T follicular helper cell (primary cell): ENCODE results near the gene USE1.
"Not testable (repeated sequence)": the region's sequence is repeated elsewhere in the genome, so short reads cannot be mapped to it uniquely, and the experiment has no call there.

ENCODE experiments used
- DNase-seq: peaks from one replicate; pipeline ENCODE4 v3.0.0-alpha.2; 2020; ENCODE audit warnings: low read depth
- total RNA-seq, 2 experiments: gene quantifications; one replicate each; lab custom pipeline; 2026; lab: John Stamatoyannopoulos, UW

Gene USE1, protein sequence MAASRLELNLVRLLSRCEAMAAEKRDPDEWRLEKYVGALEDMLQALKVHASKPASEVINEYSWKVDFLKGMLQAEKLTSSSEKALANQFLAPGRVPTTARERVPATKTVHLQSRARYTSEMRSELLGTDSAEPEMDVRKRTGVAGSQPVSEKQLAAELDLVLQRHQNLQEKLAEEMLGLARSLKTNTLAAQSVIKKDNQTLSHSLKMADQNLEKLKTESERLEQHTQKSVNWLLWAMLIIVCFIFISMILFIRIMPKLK
- 20.6 to 24.1 reads per million in 2 experiments for total RNA-seq

DNA sequence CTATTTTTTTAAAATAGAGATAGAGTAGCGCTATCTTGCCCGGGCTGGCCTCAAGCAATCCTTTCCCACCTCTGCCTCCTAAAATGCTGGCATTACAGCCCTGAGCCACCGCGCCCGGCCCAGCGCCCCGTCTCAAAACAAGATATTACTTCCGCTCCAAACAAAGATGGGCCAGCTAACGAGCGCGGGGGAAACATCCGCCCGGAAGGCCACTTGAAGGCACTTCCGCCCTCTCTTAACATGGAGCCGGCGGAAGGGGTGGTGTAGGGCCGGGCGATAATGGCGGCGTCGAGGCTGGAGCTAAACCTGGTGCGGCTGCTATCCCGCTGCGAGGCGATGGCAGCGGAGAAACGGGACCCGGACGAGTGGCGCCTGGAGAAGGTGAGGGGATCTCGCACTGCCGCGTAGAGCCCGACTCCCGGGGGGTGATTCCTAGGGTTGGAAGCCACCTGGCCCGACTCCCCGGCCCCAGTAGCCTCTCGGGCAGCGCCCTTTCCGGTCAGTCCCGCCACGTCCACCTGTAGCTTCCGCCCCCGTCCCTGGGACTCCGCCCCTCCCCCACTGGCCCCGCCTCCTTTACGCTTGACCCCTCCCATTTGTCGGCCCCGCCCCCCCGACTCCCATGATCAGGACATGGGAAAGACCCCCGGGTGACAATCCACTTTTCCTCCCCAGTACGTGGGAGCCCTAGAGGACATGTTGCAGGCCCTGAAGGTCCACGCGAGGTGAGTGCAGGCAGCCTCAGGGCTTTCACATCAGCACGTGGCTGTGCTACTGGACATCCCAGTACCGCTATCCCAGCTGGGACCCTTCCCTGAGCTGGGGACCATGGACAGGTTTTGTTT, at the start of gene USE1:
Gene USE1, plus strand, starts transcription at position 231 of the 845 bp plus-strand sequence. Its CDS starts 49 bp downstream, at position 280.
- DNase-seq: peak; percentile 83

DNA sequence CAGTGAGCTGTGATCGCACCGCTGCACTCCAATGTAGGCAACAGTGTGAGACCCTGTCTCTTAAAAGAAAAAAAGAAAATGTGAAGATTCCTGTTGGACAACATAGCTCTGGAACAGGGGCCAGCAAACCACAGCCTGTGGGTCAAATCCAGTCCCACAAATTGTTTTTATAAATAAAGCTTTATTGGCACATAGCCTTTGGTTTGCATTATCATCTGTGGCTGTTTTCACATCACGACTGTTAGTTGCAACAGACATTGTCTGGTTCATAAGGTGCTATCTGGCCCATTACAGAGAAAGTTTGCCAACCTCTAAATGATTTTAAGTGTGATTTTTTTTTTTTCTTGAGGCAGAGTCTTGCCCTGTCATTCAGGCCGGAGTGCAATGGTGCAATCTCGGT, 49.4 kb upstream of the USE1 start:
- no peak for DNase-seq

DNA sequence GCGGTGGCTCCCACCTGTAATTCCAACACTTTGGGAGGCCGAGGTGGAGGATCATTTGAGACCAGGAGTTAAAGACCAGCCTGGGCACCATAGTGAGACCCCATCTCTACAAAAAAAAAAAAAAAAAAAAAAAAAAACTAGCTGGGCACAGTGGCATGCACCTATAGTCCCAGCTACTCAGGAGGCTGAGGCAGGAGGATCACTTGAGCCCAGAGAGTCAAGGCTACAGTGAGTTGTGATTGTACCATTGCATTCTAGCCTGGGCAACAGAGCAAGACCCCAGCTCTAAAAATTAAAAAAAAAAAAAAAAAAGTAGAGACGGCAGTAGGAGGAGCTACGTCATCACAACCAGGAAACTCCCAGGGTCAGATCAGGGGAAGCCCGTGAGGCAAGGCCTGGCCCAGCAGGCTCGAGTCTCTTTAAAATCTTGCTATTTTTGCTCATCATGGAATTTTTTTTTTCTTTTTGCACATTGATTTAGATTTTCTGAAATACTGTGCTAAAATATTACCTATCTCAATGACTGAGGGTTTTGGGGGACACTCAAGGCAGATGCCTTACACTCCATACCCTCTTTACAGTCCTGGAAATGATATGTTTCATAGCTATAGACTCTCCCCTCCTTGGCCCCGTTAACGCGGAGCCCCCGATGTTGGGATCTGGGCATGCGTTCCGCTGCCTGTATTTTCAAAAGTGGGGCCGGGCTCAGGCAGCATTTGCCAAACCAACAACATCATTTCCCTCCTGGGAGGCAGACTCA, 44.4 kb upstream of the USE1 start:
- DNase-seq: no peak

DNA sequence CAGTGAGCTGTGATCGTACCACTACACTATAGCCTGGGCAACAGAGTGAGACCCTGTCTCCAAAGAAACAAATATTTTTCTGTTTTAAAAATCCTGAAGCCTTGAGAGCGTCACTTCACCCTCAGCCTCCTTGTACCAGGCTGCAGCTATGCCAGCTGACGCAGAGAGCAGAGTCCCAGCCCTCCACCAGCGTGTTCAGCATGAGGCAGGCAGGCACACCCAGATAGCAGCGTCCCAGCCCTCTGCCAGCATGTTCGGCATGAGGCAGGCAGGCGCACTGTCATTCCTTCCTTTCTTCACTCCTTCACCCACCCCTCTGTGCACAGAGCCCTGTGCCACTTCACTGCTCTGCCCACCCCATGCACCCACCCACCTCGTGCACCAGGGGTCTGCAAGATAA, 43.3 kb upstream of the USE1 start:
- no peak for DNase-seq

DNA sequence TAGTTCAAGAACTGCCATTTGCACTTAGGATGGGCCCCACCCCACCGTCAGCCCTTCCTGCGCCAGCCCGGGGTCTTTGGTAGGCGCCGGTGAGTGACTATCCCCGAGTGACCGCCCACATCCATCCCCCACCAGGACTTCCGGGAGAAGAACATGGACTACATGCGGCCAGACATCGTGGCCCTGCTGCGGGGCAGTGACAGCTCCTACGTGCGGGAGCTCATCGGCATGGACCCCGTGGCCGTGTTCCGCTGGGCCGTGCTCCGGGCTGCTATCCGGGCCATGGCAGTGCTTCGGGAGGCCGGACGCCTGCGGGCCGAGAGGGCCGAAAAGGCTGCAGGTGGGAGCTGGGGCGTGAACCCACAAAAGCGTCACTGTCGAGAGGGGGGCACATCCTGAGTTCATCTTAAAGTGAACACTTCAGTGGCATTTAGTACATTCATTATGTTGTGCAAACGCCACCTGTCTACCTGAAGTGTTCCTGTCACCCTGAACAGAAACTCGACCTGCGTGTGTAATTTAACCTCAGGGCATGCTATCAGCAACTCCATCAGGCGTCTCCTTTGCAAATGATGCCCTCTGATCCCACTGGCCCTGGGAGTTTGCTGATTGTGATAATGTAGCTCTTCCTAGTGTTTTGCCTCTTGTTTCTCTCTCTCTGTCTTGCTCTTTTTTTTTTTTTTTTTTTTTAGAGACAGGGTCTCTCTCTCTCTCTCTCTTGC, 42.4 kb upstream of the USE1 start:
- DNase-seq: no peak

DNA sequence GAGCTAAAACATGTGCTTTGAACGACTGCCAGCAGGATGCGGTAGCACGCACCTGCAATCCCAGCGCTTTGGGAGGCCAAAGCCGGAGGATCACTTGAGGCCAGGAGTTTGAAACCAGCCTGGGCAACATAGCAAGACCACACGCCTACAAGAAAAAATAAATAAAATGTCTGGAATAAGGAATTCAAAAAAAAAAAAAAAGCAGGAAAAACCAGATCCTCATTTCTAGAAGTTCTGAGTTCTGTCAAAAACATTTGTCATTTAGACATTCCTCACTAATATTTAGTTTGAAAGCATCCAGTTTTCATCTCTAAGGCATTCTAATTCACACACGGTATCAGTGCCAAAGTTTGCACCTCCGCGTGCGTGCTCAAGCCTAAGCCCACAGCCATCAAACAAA, 36.9 kb upstream of the USE1 start:
- no peak for DNase-seq

DNA sequence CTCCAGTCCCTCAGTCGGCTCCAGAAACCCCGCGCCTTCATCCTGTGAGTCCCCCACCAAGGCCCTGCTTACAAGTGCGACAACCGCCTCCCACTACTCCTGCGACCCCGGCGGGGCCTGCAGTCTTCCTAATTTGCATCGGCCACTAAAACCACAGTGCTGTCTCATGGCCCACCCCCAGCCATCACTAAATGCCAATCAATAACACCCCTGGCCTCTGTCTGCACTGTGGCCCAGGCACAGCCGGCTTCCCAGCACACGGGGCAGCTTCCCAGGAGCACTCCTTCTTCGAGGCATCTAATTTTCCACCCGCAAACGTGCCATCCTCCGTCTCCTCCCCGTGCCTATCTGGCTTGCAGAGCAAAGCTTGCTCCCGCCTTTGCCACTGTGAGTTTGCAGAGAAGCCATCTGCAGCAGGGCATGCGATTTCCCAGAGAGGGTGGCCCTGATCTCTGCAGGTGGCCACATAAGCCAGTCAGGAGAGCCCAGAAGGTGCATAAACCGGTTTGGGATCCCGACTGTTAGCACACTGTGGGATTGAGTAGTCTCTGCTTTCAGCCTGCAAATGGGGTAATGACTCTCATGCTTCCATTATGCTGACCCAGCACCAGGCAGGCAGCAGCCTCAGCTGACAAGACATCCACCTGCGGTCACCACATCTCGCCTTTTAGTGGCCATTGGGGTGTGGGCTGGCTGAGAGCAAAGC, 34.0 kb upstream of the USE1 start:
- no peak for DNase-seq

DNA sequence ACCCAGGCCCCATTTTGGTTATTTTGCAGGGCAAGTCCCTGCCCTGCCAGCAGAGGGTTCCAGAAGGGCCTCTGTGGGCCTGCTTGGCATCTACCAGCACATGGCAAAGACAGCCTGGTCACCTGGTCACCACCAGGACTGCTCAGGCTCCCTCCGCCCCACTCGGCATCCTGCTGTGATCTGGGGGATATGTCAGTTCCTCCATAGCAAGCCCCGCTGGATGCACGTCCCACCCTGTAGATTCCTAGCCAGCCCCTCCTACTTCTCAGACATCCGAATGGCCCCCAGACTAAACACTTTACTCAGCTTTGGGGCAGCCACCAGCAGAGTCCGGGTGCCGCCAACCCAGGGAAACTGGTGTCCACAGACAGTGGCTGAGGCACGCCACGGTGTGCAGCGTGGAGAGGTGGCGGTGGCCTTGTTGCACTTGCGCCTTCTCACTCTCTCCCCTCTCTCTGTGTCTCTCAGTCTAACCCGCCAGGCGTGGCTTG, 31.8 kb upstream of the USE1 start:
- no peak for DNase-seq

DNA sequence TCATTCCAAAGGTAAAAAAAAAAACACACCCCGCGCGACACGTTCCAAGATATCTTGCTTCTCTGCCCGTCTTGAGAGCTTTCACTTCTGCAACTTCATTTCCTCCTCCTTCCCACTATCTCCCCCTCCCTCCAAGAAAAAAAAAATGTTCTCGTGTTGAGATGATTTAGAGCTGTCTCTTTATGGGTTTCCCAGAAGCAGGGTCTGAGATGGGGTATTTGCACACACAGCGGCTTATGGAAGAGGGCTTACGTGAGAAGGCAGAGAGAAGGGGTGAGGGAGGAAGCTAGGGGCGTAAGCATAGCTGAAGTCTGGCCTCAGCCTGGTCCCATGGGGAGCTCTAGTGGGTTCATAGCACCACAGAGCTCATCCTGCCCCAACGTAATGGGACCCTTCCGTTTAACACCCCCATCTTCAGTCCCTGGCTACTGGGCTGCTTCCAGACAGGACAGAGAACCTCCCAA, 31.3 kb upstream of the USE1 start:
- DNase-seq: no peak

DNA sequence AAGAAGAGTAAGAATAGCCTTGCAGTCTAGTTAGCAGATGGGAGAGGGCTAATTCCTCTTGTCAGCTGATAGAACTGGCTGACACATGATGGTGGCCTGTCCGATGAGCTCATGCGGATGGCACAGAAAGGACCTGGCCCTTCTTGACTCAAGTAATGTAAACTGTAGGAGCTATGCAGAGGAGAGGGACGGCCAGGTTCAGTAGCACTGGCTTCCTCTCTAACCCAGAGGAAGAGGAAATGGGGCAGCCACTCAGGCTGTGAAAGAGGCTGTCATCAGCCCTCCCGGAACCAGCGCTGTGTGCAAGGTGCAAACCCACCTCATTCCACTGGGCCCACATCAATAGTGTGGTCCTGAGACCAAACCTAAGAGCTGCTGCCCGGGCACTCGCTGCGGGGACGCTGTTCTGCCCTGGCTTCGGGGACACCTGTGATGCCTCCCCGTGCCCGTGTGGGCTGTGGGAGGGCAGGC, 30.8 kb upstream of the USE1 start:
- no peak for DNase-seq

DNA sequence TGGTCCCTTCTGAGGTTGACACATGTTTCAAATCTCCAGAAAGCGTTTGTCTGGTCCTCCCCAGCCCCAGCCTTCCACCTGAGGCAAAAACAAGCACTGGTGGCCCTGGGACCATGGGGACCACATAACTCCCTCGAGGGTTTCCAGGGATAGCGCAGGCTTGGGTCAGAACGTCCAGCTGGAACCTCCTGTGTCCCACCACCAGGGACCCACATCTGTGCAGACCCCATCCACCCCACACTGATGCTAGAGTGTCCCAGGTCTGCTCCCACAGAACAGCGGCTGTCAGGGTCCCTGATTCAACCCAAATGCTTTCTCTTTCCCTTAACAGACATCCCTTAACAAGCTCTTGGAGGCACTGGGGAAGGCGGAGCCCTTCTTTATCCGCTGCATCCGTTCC, 29.6 kb upstream of the USE1 start:
- DNase-seq: no peak

DNA sequence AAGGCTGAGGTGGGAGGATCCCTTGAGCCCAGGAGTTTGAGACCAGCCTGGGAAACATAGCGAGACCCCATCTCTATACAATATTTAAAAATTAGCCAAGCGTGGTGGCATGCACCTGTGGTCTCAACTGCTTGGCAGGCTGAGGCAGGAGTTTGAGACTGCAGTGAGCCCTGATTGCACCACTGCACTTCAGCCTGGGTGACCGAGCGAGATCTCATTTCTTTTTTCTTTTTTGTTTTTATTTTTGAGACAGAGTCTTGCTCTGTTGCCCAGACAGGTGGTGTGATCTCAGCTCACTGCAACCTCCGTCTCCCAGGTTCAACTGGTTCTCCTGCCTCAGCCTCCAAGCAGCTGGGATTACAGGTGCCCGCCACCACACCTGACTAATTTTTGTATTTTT, 23.4 kb upstream of the USE1 start:
- DNase-seq: not testable (repeated sequence)

DNA sequence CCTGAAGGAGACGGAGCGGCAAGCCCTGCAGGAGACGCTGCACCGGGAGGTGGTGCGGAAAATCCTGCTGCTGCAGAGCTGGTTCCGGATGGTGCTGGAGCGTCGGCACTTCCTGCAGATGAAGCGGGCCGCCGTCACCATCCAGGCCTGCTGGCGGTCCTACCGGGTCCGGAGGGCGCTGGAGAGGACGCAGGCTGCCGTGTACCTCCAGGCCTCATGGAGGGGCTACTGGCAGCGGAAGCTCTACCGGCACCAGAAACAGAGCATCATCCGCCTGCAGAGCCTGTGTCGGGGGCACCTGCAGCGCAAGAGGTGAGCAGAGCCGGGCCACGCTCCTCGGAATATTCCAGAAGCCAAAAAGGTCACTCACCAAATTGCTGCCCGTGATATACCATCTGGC, 22.4 kb upstream of the USE1 start:
- no peak for DNase-seq

DNA sequence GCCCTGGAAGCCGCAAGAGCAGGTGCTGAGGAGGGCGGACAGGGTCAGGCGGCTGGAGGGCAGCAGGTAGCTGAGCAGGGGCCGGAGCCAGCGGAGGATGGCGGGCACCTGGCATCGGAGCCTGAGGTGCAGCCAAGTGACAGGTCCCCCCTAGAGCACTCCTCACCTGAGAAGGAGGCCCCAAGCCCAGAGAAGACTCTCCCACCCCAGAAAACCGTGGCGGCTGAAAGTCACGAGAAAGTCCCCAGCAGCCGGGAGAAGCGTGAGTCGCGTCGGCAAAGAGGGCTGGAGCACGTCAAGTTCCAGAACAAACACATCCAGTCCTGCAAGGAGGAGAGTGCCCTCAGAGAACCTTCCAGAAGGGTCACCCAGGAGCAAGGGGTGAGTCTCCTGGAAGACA, 20.5 kb upstream of the USE1 start:
- no peak for DNase-seq

DNA sequence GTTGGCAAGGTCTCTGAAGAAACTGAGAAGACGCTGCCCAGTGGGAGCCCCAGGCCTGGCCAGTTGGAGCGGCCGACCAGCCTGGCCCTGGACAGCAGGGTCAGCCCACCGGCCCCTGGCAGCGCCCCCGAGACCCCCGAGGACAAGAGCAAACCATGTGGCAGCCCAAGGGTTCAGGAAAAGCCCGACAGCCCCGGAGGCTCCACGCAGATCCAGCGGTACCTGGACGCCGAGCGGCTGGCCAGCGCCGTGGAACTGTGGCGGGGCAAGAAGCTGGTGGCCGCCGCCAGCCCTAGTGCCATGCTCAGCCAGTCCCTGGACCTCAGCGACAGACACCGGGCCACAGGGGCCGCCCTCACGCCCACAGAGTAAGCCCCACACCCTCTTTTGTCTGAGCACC, 20.1 kb upstream of the USE1 start:
- DNase-seq: no peak

DNA sequence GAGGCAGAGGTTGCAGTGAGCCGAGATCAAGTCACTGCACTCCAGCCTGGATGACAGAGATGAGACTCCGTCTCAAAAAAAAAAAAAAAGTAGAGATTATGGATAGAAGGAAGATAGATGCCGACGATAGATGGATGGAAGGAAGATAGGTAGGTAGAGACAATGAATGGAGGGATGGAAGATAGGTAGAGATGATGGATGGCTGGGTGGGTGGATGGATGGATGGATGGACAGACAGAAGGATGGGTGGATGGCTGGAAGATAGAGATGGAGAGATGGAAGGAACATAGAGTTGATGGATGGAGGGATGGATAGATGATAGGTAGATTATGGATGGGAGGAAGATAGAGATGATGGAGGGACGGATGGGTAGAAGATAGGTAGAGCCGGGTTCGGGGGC, 18.5 kb upstream of the USE1 start:
- DNase-seq: no peak

DNA sequence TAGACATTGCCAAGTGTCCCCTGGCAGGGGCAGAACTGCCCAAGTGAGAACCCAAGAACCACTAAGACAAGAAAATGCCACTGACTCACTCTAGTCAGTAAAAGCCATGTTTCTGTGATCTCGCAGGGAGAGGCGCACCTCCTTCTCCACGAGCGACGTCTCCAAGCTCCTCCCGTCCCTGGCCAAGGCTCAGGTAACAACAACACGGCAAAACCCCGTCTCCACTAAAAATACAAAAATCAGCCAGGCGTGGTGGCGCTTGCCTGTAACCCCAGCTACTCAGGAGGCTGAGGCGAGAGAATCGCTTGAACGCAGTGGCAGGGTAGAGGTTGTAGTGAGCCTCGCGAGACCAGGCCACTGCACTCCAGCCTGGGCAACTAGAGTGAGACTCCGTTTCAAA, 17.5 kb upstream of the USE1 start:
- DNase-seq: no peak

DNA sequence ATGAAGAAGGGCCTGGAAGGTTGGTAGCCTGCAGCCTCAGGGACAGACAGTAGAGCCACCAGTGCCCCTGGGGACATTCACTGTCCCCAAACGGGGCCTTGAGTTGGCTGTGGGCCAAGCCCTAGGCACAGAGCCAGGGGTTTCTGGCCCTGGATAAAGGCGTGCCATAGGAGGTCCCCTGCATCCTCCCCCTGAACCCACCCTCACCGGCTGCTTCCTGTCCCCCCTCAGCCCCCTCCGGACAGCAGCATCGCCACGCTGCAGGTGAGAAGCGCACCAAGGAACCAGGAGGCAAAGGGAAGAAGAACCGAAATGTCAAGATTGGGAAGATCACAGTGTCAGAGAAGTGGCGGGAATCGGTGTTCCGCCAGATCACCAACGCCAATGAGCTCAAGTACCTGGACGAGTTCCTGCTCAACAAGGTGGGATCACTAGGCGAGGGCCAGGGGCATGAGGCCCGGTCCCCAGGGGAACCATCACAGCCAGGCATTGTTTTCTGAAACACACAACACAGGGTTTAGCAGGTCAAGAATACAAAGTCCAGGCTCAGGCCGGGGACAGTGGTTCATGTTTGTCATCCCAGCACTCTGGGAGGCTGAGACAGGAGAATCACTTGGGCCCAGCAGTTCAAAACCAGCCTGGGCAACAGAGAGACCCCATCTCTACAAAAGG, 14.6 kb upstream of the USE1 start:
- DNase-seq: no peak

DNA sequence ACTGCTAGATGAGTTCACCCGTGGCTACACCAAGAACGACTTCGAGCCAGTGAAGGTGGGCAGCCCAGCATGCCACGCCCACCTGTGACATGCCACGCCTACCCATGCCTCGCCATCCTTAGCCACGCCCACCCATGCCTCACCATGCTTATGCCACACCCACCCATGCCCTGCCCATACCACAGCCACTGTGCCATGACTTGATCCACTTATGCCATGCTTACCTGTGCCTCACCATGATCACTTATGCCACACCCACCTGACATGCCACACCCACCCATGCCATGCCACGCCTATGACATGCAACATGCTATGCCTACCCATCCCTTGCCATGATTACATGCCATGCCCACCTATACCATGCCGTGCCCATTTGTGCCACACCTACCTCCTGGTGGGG, 12.9 kb upstream of the USE1 start:
- no peak for DNase-seq

DNA sequence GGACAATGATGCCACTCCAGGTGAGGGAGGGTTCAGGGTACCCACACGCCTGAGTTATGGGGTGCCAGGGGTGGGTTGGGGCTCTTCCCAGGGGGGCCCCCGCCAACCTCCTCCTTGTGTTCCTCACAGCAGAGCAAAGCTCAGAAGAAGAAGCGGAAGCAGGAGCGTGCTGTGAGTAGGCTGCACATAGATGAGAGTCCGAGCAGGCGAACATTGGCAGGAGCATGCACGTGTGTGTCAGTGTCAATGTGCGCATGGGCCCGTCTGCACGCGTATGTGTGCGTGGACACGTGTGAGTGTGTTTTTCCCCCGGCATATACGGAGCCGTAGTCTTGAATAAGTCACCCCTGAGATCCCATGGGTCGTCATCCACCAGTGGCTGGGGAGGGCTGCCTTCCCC, 12.4 kb upstream of the USE1 start:
- no peak for DNase-seq
